ENCODE results near the gene CPSF3. TPM values are rescaled to one million over a fixed set of nuclear protein-coding genes. Genes with fewer than 3 reads are reported as not detected.
A peak's percentile ranks its signal among the peaks of the same experiment; 100 is the strongest.

The CPSF3 gene
- total and polyA plus RNA-seq, 7 experiments from 2014 or later: 18.0 to 47.8 (median 22.2) TPM

DNA sequence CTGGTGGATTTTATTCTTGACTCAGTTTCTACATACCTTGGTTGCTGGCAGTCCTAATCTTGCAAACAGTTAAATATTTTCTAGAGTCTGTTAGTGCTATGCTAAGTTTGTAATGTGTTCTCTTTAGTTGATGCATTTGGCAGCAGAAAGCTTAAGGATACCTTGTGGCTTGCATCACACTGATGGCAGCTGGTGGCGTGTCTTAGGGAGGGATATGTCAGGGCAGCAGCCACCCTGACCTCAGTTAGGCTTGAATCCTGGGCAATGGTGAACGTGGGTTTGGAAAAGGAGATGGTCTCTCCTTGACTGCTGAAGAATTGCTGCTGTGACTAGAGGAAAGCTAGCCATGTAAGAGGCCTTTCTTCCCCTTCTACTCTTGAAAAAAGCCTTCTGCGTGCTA is 55.1 kb downstream of the CPSF3 start:
- ChIA-PET POLR2A (no interaction called here), CTCF (no interaction called here)
- H3K4me3 Mint-ChIP-seq: no peak overlapping the region
- ATAC-seq (no peak), DNase-seq (no peak)
- intact Hi-C loops (cut with micrococcal nuclease): loop anchor here in 1 of 2 donors (5.0 kb wide), 2 partner anchors 259 to 476 kb away; partner anchors contain the start of gene MBOAT2
- H3K36me3 Mint-ChIP-seq: peaks cover 4 to 32% (median 7%) of the 10 kb centered on the region in 5 donors
- peak overlapping the region in 5 of 9 donors; percentile 29 to 81 (median 49) for H3K27ac Mint-ChIP-seq
- no peaks in the 10 kb centered on the region for H3K27me3 Mint-ChIP-seq
- Histone ChIP-seq H3K27ac (ENCODE audit: low read depth, low read length) (no peak overlapping the region), H3K36me3 (ENCODE audit: control insufficient read depth in 2 of 3, insufficient read depth in 3 of 3, low read length in 3 of 3) (peaks cover 4 to 38% (median 8%) of the 10 kb centered on the region in 3 experiments), H3K4me1 (ENCODE audit: control insufficient read depth in 2 of 2, insufficient read depth in 2 of 2, low read length in 2 of 2) (peaks cover 4 to 17% of the 10 kb centered on the region in 2 donors), H3K4me3 (ENCODE audit: low read length) (no peak overlapping the region), H3K9me3 (ENCODE audit: control insufficient read depth in 2 of 3, low read length in 3 of 3) (no peaks in the 10 kb centered on the region), H3K27me3 (ENCODE audit: control insufficient read depth in 2 of 2, insufficient read depth in 2 of 2, low read length in 2 of 2) (no peaks in the 10 kb centered on the region)
- peaks cover 0 to 2% (median 0%) of the 10 kb centered on the region in 11 donors for H3K9me3 Mint-ChIP-seq
- peaks cover 22 to 49% (median 42%) of the 10 kb centered on the region in 7 donors for H3K4me1 Mint-ChIP-seq

DNA sequence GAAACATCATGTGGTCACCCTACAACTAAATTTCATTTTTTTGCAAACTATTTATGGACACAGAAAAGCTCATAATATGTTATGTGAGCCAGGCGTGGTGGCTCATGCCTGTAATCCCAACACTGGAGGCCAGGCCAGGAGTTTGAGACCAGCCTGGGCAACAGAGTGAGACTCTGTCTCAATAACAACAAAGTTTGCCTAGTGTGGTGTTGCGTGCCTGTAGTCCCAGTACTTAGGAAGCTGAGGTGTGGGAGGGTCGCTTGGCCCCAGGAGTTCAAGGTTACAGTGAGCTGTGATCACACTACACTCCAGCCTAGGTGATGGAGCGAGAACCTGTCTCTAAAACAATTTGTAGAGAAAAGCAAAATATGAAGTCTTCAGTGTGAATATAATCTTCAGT is 56.7 kb downstream of the CPSF3 start:
- DNase-seq: no peak
- intact Hi-C loops (cut with micrococcal nuclease): no loop called here
- CTCF ChIA-PET: no interaction called here
- Histone ChIP-seq H3K27ac (ENCODE audit: low read depth, low read length) (no peak overlapping the region), H3K27me3 (ENCODE audit: control insufficient read depth in 2 of 2, insufficient read depth in 2 of 2, low read length in 2 of 2) (no peaks in the 10 kb centered on the region), H3K4me3 (ENCODE audit: low read length) (no peak overlapping the region), H3K36me3 (ENCODE audit: control insufficient read depth in 2 of 3, insufficient read depth in 3 of 3, low read length in 3 of 3) (peaks cover 7 to 55% (median 8%) of the 10 kb centered on the region in 3 experiments), H3K4me1 (ENCODE audit: control insufficient read depth in 2 of 2, insufficient read depth in 2 of 2, low read length in 2 of 2) (peaks cover 0 to 12% of the 10 kb centered on the region in 2 donors), H3K9me3 (ENCODE audit: control insufficient read depth in 2 of 3, low read length in 3 of 3) (no peaks in the 10 kb centered on the region)
- Mint-ChIP-seq H3K4me1 (peaks cover 22 to 44% (median 39%) of the 10 kb centered on the region in 7 donors), H3K9me3 (peaks cover 0 to 2% (median 0%) of the 10 kb centered on the region in 11 donors), H3K27ac (peak overlapping the region in 4 of 9 donors; percentile 9 to 68 (median 38)), H3K36me3 (peaks cover 4 to 43% (median 10%) of the 10 kb centered on the region in 5 donors), H3K27me3 (no peaks in the 10 kb centered on the region), H3K4me3 (no peak overlapping the region)
- ATAC-seq: no peak
- POLR2A ChIA-PET: no interaction called here

DNA sequence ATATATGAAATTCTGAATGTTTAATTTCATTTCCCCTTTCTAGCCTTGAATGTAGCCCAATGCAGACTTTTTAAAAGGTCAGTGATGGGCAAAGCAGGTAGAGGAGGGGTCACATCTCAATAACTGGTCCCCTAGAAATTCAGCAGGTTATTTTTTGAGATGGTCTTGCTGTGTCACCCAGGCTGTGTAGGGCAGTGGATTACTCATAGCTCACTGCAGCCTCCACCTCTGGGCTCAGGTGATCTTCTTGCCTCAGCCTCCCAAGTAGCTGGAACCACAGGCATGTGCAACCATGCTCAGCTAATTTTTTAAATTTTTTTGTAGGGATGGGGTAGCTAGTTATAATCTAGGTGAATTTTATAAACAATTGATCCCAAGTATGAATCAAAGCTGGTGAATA is 59.7 kb downstream of the CPSF3 start:
- DNase-seq: no peak
- Mint-ChIP-seq H3K36me3 (peaks cover 4 to 43% (median 22%) of the 10 kb centered on the region in 5 donors), H3K27me3 (no peaks in the 10 kb centered on the region), H3K4me1 (peaks cover 9 to 23% (median 17%) of the 10 kb centered on the region in 7 donors), H3K27ac (no peak overlapping the region), H3K9me3 (no peaks in the 10 kb centered on the region), H3K4me3 (no peak overlapping the region)
- Histone ChIP-seq H3K36me3 (ENCODE audit: control insufficient read depth in 2 of 3, insufficient read depth in 3 of 3, low read length in 3 of 3) (peaks cover 8 to 76% (median 12%) of the 10 kb centered on the region in 3 experiments), H3K4me1 (ENCODE audit: control insufficient read depth in 2 of 2, insufficient read depth in 2 of 2, low read length in 2 of 2) (peaks cover 0 to 3% of the 10 kb centered on the region in 2 donors), H3K27ac (ENCODE audit: low read depth, low read length) (no peak overlapping the region), H3K9me3 (ENCODE audit: control insufficient read depth in 2 of 3, low read length in 3 of 3) (no peaks in the 10 kb centered on the region), H3K4me3 (ENCODE audit: low read length) (no peak overlapping the region), H3K27me3 (ENCODE audit: control insufficient read depth in 2 of 2, insufficient read depth in 2 of 2, low read length in 2 of 2) (no peaks in the 10 kb centered on the region)
- ChIA-PET CTCF (interaction anchor here (0.9 kb wide), 1 partner anchor 12 kb away, joined by 3 read pairs; no protein-coding TSS in a partner anchor), POLR2A (interaction anchor here (1.0 to 1.8 kb wide), 3 partner anchors 8 to 72 kb away, joined by 3 to 5 read pairs (median 3); partner anchors contain the start of gene ADAM17)
- ATAC-seq: no peak
- intact Hi-C loops (cut with micrococcal nuclease): no loop called here

DNA sequence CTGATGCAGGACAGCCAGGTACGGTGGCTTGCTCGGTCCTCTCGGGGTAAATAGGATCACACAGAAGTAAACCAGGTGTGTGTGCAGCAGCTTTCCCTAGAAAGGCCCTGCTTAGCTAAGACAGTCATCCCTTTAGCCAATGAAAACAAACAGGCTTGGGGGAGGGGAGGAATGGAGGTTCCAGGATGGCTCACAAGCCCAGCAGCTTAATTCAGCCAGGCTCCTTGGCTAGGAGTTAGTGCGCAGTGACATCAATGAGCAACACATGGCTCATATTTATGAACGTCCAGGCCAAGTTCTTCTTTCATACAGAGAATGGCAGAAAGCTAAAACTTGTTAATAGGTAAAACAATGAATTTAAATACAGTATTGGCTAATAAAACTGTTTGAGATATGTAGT is 61.1 kb downstream of the CPSF3 start:
- H3K4me1 ChIP-seq (ENCODE audit: control insufficient read depth in 2 of 2, insufficient read depth in 2 of 2, low read length in 2 of 2): no peaks in the 10 kb centered on the region
- ATAC-seq (no peak), DNase-seq (no peak)
- H3K36me3 ChIP-seq (ENCODE audit: control insufficient read depth in 2 of 3, insufficient read depth in 3 of 3, low read length in 3 of 3): peaks cover 8 to 89% (median 16%) of the 10 kb centered on the region in 3 experiments
- no peak overlapping the region for H3K27ac ChIP-seq (ENCODE audit: low read depth, low read length)
- H3K27me3 ChIP-seq (ENCODE audit: control insufficient read depth in 2 of 2, insufficient read depth in 2 of 2, low read length in 2 of 2): no peaks in the 10 kb centered on the region
- H3K4me3 Mint-ChIP-seq: no peak overlapping the region
- H3K27ac Mint-ChIP-seq: no peak overlapping the region
- ChIA-PET CTCF (no interaction called here), POLR2A (interaction anchor here (1.3 to 1.8 kb wide), 2 partner anchors 9 to 11 kb away, joined by 4 to 5 read pairs; no protein-coding TSS in a partner anchor)
- intact Hi-C loops (cut with micrococcal nuclease): no loop called here
- H3K36me3 Mint-ChIP-seq: peaks cover 0 to 54% (median 23%) of the 10 kb centered on the region in 5 donors
- H3K4me1 Mint-ChIP-seq: peaks cover 0 to 14% (median 10%) of the 10 kb centered on the region in 7 donors
- no peaks in the 10 kb centered on the region for H3K9me3 Mint-ChIP-seq
- H3K27me3 Mint-ChIP-seq: no peaks in the 10 kb centered on the region
- H3K9me3 ChIP-seq (ENCODE audit: control insufficient read depth in 2 of 3, low read length in 3 of 3): no peaks in the 10 kb centered on the region
- no peak overlapping the region for H3K4me3 ChIP-seq (ENCODE audit: low read length)

DNA sequence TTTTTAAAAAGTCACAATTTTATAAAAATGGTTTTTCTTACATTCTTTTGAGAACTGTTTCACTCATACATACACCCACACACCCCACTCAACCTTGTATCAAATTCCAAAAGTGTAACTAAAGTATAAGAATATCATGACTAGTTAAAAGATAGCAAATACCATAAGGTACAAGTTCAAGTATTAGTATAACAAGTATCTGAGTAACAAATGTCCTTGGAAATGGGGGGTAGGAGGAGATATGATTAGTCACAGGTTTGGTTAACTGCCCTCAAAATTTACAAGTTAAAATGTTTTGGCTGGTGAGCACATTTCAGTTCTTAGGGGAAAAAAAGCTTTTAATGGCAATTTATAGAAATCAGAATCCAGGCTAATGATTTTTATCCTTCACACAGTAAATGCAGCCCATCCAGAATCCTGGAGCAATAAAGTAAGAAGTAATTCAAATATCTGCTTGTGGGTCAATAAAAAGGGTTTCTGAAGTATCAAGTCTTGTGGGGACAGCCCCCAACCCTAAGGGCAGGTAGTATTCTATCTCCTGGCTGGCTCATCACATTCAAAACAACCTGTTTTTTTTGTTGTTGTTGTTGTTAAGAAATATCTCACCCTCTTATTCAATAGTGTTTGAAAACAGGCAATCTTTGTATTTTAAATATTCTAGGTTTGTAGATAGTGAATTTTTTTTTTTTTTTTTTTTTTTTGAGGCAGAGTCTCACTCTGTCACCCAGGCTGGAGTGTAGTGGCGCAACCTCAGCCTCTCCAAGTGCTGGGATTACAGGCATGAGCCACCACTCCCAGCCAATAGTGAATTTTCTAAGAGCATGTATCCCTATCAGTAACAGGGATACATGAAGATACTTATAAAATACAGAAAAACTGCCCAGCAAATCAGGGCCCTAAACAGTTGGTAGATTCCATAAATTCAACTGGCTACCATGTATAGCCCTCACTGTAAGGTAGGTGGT is 65.4 kb downstream of the CPSF3 start:
- Mint-ChIP-seq H3K9me3 (no peaks in the 10 kb centered on the region), H3K4me3 (no peak overlapping the region), H3K27ac (peak overlapping the region in 7 of 9 donors; percentile 9 to 68 (median 52)), H3K36me3 (peaks cover 0 to 61% (median 21%) of the 10 kb centered on the region in 5 donors), H3K27me3 (no peaks in the 10 kb centered on the region), H3K4me1 (peaks cover 0 to 8% (median 1%) of the 10 kb centered on the region in 7 donors)
- Histone ChIP-seq H3K4me3 (ENCODE audit: low read length) (no peak overlapping the region), H3K27ac (ENCODE audit: low read depth, low read length) (no peak overlapping the region), H3K36me3 (ENCODE audit: control insufficient read depth in 2 of 3, insufficient read depth in 3 of 3, low read length in 3 of 3) (peaks cover 20 to 96% (median 21%) of the 10 kb centered on the region in 3 experiments), H3K4me1 (ENCODE audit: control insufficient read depth in 2 of 2, insufficient read depth in 2 of 2, low read length in 2 of 2) (no peaks in the 10 kb centered on the region), H3K27me3 (ENCODE audit: control insufficient read depth in 2 of 2, insufficient read depth in 2 of 2, low read length in 2 of 2) (no peaks in the 10 kb centered on the region), H3K9me3 (ENCODE audit: control insufficient read depth in 2 of 3, low read length in 3 of 3) (no peaks in the 10 kb centered on the region)
- DNase-seq (no peak), ATAC-seq (no peak)
- intact Hi-C loops (cut with micrococcal nuclease): no loop called here
- POLR2A ChIA-PET: interaction anchor here (1.8 kb wide), 1 partner anchor 15 kb away, joined by 6 read pairs; no protein-coding TSS in a partner anchor
- CTCF ChIA-PET: no interaction called here

DNA sequence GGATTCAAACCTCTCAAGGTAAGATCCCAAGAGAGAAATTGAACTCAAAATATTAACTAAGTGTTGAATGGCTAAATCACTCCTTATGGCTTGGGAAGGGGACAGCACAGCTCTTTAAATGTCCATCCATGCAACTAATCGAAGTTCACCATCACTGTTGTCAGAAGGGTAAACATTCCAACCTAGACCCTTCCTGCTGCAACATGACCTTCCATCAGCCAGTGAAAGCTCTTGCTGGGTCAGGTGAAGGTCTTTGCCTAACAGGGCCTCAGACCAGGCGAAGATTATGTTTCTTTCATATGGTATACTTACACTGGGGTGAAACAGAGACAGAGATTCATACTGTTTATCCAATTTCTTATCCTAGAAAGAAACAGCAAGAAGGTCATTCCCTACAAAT is 67.3 kb downstream of the CPSF3 start:
- POLR2A ChIA-PET: interaction anchor here (0.5 to 1.8 kb wide), 3 partner anchors 16 to 56 kb away, joined by 3 to 8 read pairs (median 6); no protein-coding TSS in a partner anchor
- no peak for DNase-seq
- CTCF ChIA-PET: interaction anchor here (1.0 kb wide), 1 partner anchor 16 kb away, joined by 3 read pairs; no protein-coding TSS in a partner anchor

More for the DNA sequence above, 67.3 kb downstream of the CPSF3 start:
- Histone ChIP-seq H3K4me1 (ENCODE audit: control insufficient read depth in 2 of 2, insufficient read depth in 2 of 2, low read length in 2 of 2) (no peaks in the 10 kb centered on the region), H3K27me3 (ENCODE audit: control insufficient read depth in 2 of 2, insufficient read depth in 2 of 2, low read length in 2 of 2) (no peaks in the 10 kb centered on the region), H3K4me3 (ENCODE audit: low read length) (no peak overlapping the region), H3K9me3 (ENCODE audit: control insufficient read depth in 2 of 3, low read length in 3 of 3) (no peaks in the 10 kb centered on the region), H3K36me3 (ENCODE audit: control insufficient read depth in 2 of 3, insufficient read depth in 3 of 3, low read length in 3 of 3) (peaks cover 20 to 91% (median 24%) of the 10 kb centered on the region in 3 experiments), H3K27ac (ENCODE audit: low read depth, low read length) (peak overlapping the region; percentile 15)
- H3K27ac Mint-ChIP-seq: peak overlapping the region in 7 of 9 donors; percentile 34 to 69 (median 53)
- H3K4me3 Mint-ChIP-seq: no peak overlapping the region
- no peaks in the 10 kb centered on the region for H3K9me3 Mint-ChIP-seq
- intact Hi-C loops (cut with micrococcal nuclease): no loop called here
- ATAC-seq: no peak
- peaks cover 0 to 8% (median 1%) of the 10 kb centered on the region in 7 donors for H3K4me1 Mint-ChIP-seq
- H3K27me3 Mint-ChIP-seq: no peaks in the 10 kb centered on the region
- H3K36me3 Mint-ChIP-seq: peaks cover 3 to 54% (median 25%) of the 10 kb centered on the region in 5 donors
